Neural progenitor cell (in vitro differentiated cells): Measurements from ENCODE around the gene FSTL1. TPM values are rescaled to one million over a fixed set of nuclear protein-coding genes. Genes with fewer than 3 reads are reported as not detected.

Source experiments
- DNase-seq: peaks from one replicate; pipeline ENCODE4 v3.0.0-alpha.2; 2016; ENCODE audit warnings: low spot score
- H2AFZ ChIP-seq: fragments of 200-600 bp; sonication (generic); replicated peaks from 2 replicates; pipeline ENCODE4 v1.6.1; 2016; ENCODE audit warnings: antibody characterized with exemption
- H3F3A ChIP-seq: fragments of 200-600 bp; sonication (generic); 2 replicates; pipeline ENCODE4 v1.6.1; 2016; ENCODE audit warnings: antibody characterized with exemption, low read depth
- H3K27ac ChIP-seq: fragments of 200-600 bp; sonication (generic); 2 replicates; pipeline ENCODE4 v1.5.1; 2016; ENCODE audit warnings: mild to moderate bottlenecking
- H3K27me3 ChIP-seq: fragments of 200-600 bp; sonication (generic); 2 replicates; pipeline ENCODE4 v1.6.1; 2016; ENCODE audit warnings: mild to moderate bottlenecking, moderate library complexity
- H3K36me3 ChIP-seq: fragments of 200-600 bp; sonication (generic); 2 replicates; pipeline ENCODE4 v1.5.1; 2016
- H3K4me1 ChIP-seq: fragments of 200-600 bp; sonication (generic); 2 replicates; pipeline ENCODE4 v1.6.1; 2016; ENCODE audit warnings: mixed run types
- H3K4me2 ChIP-seq: fragments of 200-600 bp; sonication (generic); 2 replicates; pipeline ENCODE4 v1.6.1; 2016
- H3K4me3 ChIP-seq: fragments of 200-600 bp; sonication (generic); 2 replicates; pipeline ENCODE4 v1.5.1; 2016
- H3K79me2 ChIP-seq: fragments of 200-600 bp; sonication (generic); 2 replicates; pipeline ENCODE4 v1.6.1; 2016; ENCODE audit warnings: low read depth
- H3K9ac ChIP-seq: fragments of 200-600 bp; sonication (generic); 2 replicates; pipeline ENCODE4 v1.6.1; 2016
- H3K9me3 ChIP-seq: fragments of 200-600 bp; sonication (generic); 2 replicates; pipeline ENCODE4 v1.5.1; 2016; ENCODE audit warnings: low read depth
- H4K20me1 ChIP-seq: fragments of 200-600 bp; sonication (generic); 2 replicates; pipeline ENCODE4 v1.6.1; 2016; ENCODE audit warnings: low read depth
- H3K27ac Mint-ChIP-seq: 3 replicates; pipeline ENCODE4 v1.8.0; 2021; ENCODE audit warnings: mixed read lengths
- H3K27me3 Mint-ChIP-seq: 2 replicates; pipeline ENCODE4 v1.8.0; 2022; ENCODE audit warnings: low read depth, mild to moderate bottlenecking, inconsistent platforms, moderate library complexity, mixed read lengths; ENCODE audit not compliant: insufficient read depth
- H3K36me3 Mint-ChIP-seq: 3 replicates; pipeline ENCODE4 v1.8.0; 2021; ENCODE audit warnings: mixed read lengths
- H3K4me1 Mint-ChIP-seq: 3 replicates; pipeline ENCODE4 v1.8.0; 2021; ENCODE audit warnings: mixed read lengths
- H3K4me3 Mint-ChIP-seq: 3 replicates; pipeline ENCODE4 v1.8.0; 2021; ENCODE audit warnings: mild to moderate bottlenecking, moderate library complexity, mixed read lengths
- H3K9me3 Mint-ChIP-seq: 3 replicates; pipeline ENCODE4 v1.8.0; 2020; ENCODE audit warnings: mixed read lengths
- CTCF ChIP-seq: fragments of 200-600 bp; sonication (generic); IDR thresholded peaks from 2 replicates; pipeline ENCODE4 v1.5.1; 2017; ENCODE audit warnings: antibody characterized with exemption, mild to moderate bottlenecking
- EZH2 ChIP-seq: fragments of 200-600 bp; sonication (generic); IDR thresholded peaks from 2 replicates; pipeline ENCODE4 v1.6.1; 2017; ENCODE audit warnings: antibody characterized with exemption, mild to moderate bottlenecking, moderate library complexity
- EZH2phosphoT487 ChIP-seq: fragments of 200-600 bp; sonication (generic); IDR thresholded peaks from 2 replicates; pipeline ENCODE4 v1.6.1; 2017; ENCODE audit warnings: antibody characterized with exemption
- total RNA-seq: library from RNA; depleted of rRNA; stranded (reverse); fragments of >200 nt; gene quantifications from 2 replicates; pipeline ENCODE4 v1.2.3, GENCODE V29; 2015; ENCODE audit warnings: low replicate concordance

Gene FSTL1
- total RNA-seq, 1 donor from 2014 or later: 327 TPM

DNA sequence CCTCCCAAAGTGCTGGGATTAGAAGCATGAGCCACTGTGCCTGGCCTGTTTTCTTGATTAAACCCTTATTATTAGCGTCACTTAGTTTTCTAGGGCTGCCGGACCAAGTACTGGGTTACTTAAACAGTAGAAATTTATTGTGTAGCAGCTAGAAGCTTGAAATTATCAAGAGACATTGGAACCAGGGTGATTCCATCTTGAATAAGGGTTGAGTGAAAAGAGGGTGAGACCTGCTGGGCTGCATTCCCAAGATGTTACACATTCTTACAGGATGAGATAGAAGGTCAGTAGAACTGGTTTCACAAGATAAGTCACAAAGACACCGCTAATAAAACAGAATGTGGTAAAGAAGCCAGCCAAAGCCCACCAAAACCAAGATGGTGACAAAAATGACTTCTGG, 18.6 kb upstream of the FSTL1 start:
- DNase-seq: no peak
- no peaks in the 10 kb centered on the region for H3K4me1 Mint-ChIP-seq
- Histone ChIP-seq H3K4me3 (no peak overlapping the region), H3K4me2 (no peak overlapping the region), H3F3A (no peaks in the 10 kb centered on the region), H3K4me1 (peaks cover 7% of the 10 kb centered on the region), H3K9me3 (no peaks in the 10 kb centered on the region), H3K9ac (no peak overlapping the region), H4K20me1 (no peaks in the 10 kb centered on the region), H3K27me3 (no peaks in the 10 kb centered on the region), H3K27ac (no peak overlapping the region), H3K36me3 (no peaks in the 10 kb centered on the region), H2AFZ (no peak overlapping the region), H3K79me2 (no peaks in the 10 kb centered on the region)
- no peak overlapping the region for H3K4me3 Mint-ChIP-seq
- TF ChIP-seq CTCF: no peak
- no peak for TF ChIP-seq EZH2
- TF ChIP-seq EZH2phosphoT487: no peak
- H3K36me3 Mint-ChIP-seq: no peaks in the 10 kb centered on the region
- peaks cover 2% of the 10 kb centered on the region for H3K9me3 Mint-ChIP-seq
- H3K27me3 Mint-ChIP-seq: no peaks in the 10 kb centered on the region
- no peak overlapping the region for H3K27ac Mint-ChIP-seq

- Histone ChIP-seq H3K4me1 (peaks cover 7% of the 10 kb centered on the region), H3K4me2 (no peak overlapping the region), H3K79me2 (no peaks in the 10 kb centered on the region), H3K9ac (no peak overlapping the region), H3K27ac (no peak overlapping the region), H3K4me3 (no peak overlapping the region), H2AFZ (no peak overlapping the region), H3K9me3 (no peaks in the 10 kb centered on the region), H4K20me1 (no peaks in the 10 kb centered on the region), H3F3A (no peaks in the 10 kb centered on the region), H3K36me3 (no peaks in the 10 kb centered on the region), H3K27me3 (no peaks in the 10 kb centered on the region)
- peaks cover 2% of the 10 kb centered on the region for H3K9me3 Mint-ChIP-seq
- no peak overlapping the region for H3K4me3 Mint-ChIP-seq
- no peak for DNase-seq
- no peaks in the 10 kb centered on the region for H3K36me3 Mint-ChIP-seq
- TF ChIP-seq CTCF (no peak), EZH2 (no peak)
- no peaks in the 10 kb centered on the region for H3K4me1 Mint-ChIP-seq
- H3K27ac Mint-ChIP-seq: no peak overlapping the region
- no peaks in the 10 kb centered on the region for H3K27me3 Mint-ChIP-seq
Observed at GRCh38 chr3:120468635-120469295, 18.0 kb upstream of the FSTL1 start.

DNA sequence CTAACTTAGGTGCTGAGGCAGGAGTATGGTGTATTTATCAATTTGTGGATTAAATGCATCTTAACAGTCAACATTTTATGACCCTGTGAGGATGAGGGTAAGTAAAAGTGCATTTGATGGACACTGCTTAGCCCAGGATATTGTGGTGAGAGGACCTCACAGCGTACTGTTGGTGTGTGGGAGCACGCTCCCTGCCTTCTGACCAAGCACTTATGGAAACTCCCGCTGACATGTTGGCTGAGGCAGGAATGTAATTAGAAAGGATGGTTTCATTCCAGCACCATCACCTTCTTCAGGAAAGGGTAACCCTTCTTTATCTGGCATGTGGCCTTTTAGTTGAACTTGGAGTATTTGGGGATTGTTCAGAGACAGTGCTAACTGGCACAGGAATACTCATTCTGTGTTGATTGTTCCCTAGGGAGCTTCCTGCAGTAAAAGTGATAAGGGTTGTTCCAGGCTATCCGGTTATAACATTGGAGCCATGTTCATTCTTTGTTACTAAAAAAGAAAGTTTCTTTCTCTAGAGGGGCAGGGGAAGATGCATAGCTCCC, 11.7 kb upstream of the FSTL1 start:
- Mint-ChIP-seq H3K27ac (no peak overlapping the region), H3K4me3 (no peak overlapping the region), H3K9me3 (no peaks in the 10 kb centered on the region), H3K27me3 (peaks cover 4% of the 10 kb centered on the region), H3K4me1 (peaks cover 23% of the 10 kb centered on the region), H3K36me3 (no peaks in the 10 kb centered on the region)
- Histone ChIP-seq H4K20me1 (no peaks in the 10 kb centered on the region), H3K4me1 (peaks cover 8% of the 10 kb centered on the region), H3K9me3 (no peaks in the 10 kb centered on the region), H3K36me3 (no peaks in the 10 kb centered on the region), H3K9ac (no peak overlapping the region), H2AFZ (no peak overlapping the region), H3K4me2 (no peak overlapping the region), H3K79me2 (no peaks in the 10 kb centered on the region), H3F3A (no peaks in the 10 kb centered on the region), H3K4me3 (no peak overlapping the region), H3K27ac (no peak overlapping the region), H3K27me3 (no peaks in the 10 kb centered on the region)
- no peak for DNase-seq
- TF ChIP-seq EZH2phosphoT487: no peak
- no peak for TF ChIP-seq CTCF
- no peak for TF ChIP-seq EZH2
